ENCODE measurements around the gene CHTOP. TPM values are rescaled to one million over a fixed set of nuclear protein-coding genes. Genes with fewer than 3 reads are reported as not detected.
"Not testable (repeated sequence)": the region's sequence is repeated elsewhere in the genome, so short reads cannot be mapped to it uniquely, and the experiment has no call there.

CHTOP gene
- total and polyA plus RNA-seq, 2 experiments from 2014 or later: 73.4 to 97.8 TPM

DNA sequence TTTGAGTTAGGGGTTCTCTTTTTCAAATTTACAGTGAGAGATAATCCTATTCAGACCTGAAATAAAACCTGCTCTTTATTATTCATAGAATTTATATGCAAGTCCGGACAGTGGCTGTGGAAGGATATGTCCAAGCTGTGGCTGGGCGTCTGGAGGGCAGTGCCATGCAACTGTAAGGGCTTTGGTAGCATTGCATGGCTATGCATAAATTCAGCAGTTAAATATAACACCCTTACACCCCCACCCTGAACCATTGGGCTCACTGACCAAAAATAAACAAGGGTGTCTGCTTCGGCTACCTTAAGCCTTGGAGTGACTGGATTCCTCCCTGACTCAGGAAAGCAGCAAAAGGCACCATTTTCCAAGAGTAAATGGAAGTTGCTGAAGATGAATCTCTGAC, 5.4 kb downstream of the CHTOP start (continued):
- TF ChIP-seq, protein P1, sequence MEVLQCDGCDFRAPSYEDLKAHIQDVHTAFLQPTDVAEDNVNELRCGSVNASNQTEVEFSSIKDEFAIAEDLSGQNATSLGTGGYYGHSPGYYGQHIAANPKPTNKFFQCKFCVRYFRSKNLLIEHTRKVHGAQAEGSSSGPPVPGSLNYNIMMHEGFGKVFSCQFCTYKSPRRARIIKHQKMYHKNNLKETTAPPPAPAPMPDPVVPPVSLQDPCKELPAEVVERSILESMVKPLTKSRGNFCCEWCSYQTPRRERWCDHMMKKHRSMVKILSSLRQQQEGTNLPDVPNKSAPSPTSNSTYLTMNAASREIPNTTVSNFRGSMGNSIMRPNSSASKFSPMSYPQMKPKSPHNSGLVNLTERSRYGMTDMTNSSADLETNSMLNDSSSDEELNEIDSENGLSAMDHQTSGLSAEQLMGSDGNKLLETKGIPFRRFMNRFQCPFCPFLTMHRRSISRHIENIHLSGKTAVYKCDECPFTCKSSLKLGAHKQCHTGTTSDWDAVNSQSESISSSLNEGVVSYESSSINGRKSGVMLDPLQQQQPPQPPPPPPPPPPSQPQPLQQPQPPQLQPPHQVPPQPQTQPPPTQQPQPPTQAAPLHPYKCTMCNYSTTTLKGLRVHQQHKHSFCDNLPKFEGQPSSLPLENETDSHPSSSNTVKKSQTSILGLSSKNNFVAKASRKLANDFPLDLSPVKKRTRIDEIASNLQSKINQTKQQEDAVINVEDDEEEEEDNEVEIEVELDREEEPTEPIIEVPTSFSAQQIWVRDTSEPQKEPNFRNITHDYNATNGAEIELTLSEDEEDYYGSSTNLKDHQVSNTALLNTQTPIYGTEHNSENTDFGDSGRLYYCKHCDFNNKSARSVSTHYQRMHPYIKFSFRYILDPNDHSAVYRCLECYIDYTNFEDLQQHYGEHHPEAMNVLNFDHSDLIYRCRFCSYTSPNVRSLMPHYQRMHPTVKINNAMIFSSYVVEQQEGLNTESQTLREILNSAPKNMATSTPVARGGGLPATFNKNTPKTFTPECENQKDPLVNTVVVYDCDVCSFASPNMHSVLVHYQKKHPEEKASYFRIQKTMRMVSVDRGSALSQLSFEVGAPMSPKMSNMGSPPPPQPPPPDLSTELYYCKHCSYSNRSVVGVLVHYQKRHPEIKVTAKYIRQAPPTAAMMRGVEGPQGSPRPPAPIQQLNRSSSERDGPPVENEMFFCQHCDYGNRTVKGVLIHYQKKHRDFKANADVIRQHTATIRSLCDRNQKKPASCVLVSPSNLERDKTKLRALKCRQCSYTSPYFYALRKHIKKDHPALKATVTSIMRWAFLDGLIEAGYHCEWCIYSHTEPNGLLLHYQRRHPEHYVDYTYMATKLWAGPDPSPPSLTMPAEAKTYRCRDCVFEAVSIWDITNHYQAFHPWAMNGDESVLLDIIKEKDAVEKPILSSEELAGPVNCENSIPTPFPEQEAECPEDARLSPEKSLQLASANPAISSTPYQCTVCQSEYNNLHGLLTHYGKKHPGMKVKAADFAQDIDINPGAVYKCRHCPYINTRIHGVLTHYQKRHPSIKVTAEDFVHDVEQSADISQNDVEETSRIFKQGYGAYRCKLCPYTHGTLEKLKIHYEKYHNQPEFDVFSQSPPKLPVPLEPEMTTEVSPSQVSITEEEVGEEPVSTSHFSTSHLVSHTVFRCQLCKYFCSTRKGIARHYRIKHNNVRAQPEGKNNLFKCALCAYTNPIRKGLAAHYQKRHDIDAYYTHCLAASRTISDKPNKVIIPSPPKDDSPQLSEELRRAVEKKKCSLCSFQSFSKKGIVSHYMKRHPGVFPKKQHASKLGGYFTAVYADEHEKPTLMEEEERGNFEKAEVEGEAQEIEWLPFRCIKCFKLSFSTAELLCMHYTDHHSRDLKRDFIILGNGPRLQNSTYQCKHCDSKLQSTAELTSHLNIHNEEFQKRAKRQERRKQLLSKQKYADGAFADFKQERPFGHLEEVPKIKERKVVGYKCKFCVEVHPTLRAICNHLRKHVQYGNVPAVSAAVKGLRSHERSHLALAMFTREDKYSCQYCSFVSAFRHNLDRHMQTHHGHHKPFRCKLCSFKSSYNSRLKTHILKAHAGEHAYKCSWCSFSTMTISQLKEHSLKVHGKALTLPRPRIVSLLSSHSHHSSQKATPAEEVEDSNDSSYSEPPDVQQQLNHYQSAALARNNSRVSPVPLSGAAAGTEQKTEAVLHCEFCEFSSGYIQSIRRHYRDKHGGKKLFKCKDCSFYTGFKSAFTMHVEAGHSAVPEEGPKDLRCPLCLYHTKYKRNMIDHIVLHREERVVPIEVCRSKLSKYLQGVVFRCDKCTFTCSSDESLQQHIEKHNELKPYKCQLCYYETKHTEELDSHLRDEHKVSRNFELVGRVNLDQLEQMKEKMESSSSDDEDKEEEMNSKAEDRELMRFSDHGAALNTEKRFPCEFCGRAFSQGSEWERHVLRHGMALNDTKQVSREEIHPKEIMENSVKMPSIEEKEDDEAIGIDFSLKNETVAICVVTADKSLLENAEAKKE (CRISPR knock-in tag; IDR thresholded peaks at IDR 0.05): no peak
- TF ChIP-seq POLR2AphosphoS5 (IDR thresholded peaks at IDR 0.05; ENCODE audit: low read depth) (no peak), STAT1 (IDR thresholded peaks at IDR 0.05; ENCODE audit: unreplicated experiment) (no peak), NANOG (IDR thresholded peaks at IDR 0.05; ENCODE audit: borderline replicate concordance) (no peak), ZNF114 (CRISPR knock-in tag; IDR thresholded peaks at IDR 0.05) (no peak), ZNF331 (CRISPR knock-in tag; IDR thresholded peaks at IDR 0.05; ENCODE audit: low read depth) (no peak), EZH2 (IDR thresholded peaks at IDR 0.05; ENCODE audit: low read depth, unreplicated experiment) (no peak)
- TF ChIP-seq, protein P2, sequence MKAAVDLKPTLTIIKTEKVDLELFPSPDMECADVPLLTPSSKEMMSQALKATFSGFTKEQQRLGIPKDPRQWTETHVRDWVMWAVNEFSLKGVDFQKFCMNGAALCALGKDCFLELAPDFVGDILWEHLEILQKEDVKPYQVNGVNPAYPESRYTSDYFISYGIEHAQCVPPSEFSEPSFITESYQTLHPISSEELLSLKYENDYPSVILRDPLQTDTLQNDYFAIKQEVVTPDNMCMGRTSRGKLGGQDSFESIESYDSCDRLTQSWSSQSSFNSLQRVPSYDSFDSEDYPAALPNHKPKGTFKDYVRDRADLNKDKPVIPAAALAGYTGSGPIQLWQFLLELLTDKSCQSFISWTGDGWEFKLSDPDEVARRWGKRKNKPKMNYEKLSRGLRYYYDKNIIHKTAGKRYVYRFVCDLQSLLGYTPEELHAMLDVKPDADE (IDR thresholded peaks at IDR 0.05): no peak
- TF ChIP-seq, protein P3, sequence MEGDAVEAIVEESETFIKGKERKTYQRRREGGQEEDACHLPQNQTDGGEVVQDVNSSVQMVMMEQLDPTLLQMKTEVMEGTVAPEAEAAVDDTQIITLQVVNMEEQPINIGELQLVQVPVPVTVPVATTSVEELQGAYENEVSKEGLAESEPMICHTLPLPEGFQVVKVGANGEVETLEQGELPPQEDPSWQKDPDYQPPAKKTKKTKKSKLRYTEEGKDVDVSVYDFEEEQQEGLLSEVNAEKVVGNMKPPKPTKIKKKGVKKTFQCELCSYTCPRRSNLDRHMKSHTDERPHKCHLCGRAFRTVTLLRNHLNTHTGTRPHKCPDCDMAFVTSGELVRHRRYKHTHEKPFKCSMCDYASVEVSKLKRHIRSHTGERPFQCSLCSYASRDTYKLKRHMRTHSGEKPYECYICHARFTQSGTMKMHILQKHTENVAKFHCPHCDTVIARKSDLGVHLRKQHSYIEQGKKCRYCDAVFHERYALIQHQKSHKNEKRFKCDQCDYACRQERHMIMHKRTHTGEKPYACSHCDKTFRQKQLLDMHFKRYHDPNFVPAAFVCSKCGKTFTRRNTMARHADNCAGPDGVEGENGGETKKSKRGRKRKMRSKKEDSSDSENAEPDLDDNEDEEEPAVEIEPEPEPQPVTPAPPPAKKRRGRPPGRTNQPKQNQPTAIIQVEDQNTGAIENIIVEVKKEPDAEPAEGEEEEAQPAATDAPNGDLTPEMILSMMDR (conservative IDR thresholded peaks at IDR 0.05; ENCODE audit: low read depth in 2 of 2): no peak

DNA sequence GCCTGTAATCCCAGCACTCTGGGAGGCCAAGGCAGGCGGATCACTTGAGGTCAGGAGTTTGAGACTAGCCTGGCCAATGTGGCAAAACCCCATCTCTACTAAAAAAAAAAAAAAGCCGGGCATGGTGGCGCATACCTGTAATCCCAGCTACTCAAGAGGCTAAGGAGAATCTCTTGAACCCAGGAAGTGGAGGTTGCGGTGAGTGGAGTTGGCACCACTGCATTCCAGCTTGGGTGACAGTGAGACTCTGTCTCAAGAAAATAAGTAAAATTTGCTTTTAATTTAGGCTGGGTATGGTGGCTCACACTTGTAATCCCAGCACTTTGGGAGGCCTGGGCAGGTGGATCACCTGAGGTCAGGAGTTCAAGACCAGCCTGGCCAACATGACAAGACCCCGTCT, 6.3 kb downstream of the CHTOP start:
- H3K27ac Mint-ChIP-seq; H2AFZ ChIP-seq; H3K27me3 Mint-ChIP-seq (ENCODE audit: insufficient read depth, low read depth, poor library complexity); H3K9me2 ChIP-seq (ENCODE audit: insufficient read depth); H3K4me3 ChIP-seq; H3K4me3 Mint-ChIP-seq; H3K4me2 ChIP-seq; H3K27ac ChIP-seq (ENCODE audit: low read depth); H3K9me3 Mint-ChIP-seq; H3K27me3 ChIP-seq (ENCODE audit: insufficient read depth); ATAC-seq; DNase-seq (ENCODE audit: low spot score); H3K4me1 Mint-ChIP-seq; H3K4me1 ChIP-seq (ENCODE audit: insufficient read depth): not testable (repeated sequence)
- Histone ChIP-seq H3F3A (replicated peaks; ENCODE audit: low read depth) (peaks cover 46% of the 10 kb centered on the region), H3K79me2 (replicated peaks; ENCODE audit: insufficient read depth) (peaks cover 62% of the 10 kb centered on the region), H3K36me3 (ENCODE audit: insufficient read depth) (peaks cover 90% of the 10 kb centered on the region), H4K20me1 (replicated peaks; ENCODE audit: insufficient read depth) (peaks cover 52% of the 10 kb centered on the region)
- peaks cover 94% of the 10 kb centered on the region for H3K36me3 Mint-ChIP-seq (ENCODE audit: low read depth)
